DMS114 treated with DMSO at 0.1 percent for 48 hours (cell line): Measurements from ENCODE around the gene ZNG1C.
"Not testable (repeated sequence)": the region's sequence is repeated elsewhere in the genome, so short reads cannot be mapped to it uniquely, and the experiment has no call there.

Experiments used
- DNase-seq: peaks from one replicate; lab custom pipeline; 2025; ENCODE audit not compliant: unreplicated experiment; lab: John Stamatoyannopoulos, UW

Gene ZNG1C

DNA sequence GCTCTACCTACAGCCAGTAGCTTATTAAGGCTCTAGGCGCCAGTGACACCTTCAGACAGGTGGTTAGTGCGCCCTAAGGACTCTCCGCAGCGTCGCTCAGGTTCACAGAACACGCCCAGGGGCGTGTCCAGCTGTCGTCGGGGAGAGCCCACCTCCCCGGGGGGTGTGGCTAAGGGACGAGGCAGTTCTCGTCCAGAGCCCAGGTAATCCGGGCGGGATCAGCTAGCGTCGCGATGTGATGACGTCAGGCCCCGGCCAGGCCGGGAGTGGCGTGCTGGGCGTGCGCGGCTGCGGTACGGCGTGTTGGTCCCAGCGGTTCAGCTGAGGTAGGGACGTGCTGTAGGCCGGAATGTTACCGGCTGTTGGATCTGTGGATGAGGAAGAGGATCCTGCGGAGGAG is at the start of gene ZNG1C:
Gene ZNG1C (plus strand): TSS at position 301 of the 400 bp plus-strand sequence. CDS start 49 bp downstream, at position 350.
- DNase-seq = not testable (repeated sequence)

DNA sequence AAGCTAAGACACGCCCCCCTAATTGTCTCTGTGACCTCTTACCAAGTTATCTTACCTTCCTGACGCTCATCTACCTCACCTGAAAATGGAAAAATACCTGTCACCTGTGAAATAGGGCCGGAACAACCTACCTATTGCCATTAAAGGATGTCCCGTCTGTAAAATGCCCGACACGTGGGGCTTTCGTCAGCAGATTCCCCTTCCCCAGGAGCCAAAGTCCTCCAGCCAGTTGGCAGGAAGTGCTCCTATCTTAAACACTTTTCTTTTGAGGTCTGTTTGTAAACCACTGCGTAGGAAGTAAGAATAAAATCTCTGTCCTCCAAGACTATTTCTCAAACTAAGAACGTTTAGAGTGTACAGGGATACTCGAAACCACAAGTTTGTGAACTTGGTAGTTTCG is 654 bp downstream of the ZNG1C start:
- DNase-seq = not testable (repeated sequence)

DNA sequence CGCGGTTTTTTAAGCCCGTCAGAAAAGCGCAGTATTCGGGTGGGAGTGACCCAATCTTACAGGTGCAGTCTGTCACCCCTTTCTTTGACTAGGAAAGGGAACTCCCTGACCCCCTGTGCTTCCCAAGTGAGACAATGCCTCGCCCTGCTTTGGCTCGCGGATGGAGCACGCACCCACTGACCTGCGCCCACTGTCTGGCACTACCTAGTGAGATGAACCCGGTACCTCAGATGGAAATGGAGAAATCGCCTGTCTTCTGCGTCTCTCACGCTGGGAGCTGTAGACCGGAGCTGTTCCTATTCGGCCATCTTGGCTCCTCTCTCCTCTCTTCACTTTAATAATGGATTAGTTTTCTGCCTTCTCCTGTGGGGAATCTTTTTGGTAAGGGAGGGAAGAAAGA is 39.3 kb downstream of the ZNG1C start:
- not testable (repeated sequence) for DNase-seq

DNA sequence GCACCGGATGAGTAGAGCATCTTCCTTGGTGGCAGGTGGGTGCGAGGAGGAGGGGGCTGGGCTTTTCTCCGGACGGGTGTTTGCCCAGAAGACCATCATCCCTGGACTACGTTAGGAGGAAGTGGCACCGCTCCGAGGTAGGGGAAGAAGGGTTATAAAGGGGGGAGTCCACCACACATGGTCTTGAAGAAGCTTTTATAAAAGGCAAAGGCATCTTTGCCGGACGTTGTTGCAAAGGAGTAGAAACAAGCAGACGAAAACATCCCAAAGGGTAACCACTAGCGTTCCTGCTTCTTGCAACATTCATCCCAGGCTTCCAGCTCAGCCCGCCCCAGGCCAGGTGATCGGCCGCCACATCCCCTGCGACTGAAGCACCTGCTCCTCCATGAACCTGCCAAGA is 60.8 kb downstream of the ZNG1C start, which contains the start of gene FOXD4L3:
Gene FOXD4L3 (plus strand): TSS at position 301 of the 400 bp plus-strand sequence. CDS start 85 bp downstream, at position 386.
- DNase-seq = not testable (repeated sequence)

DNA sequence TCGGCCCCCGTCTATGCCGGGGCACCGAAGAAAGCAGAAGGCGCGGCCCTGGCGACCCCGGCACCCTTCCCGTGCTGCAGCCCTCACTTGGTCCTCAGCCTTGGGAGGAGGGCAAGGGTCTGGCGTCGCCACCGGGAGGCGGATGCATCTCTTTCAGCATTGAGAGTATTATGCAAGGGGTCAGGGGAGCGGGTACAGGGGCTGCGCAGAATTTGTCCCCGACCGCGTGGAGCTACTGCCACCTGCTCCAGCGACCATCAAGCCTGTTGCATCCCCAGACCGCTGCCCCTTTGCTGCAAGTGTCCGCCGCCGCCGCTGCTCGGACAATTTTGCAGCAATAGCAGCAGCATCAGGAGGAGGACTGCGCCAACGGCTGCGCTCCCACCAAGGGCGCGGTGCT is 62.0 kb downstream of the ZNG1C start:
- not testable (repeated sequence) for DNase-seq

DNA sequence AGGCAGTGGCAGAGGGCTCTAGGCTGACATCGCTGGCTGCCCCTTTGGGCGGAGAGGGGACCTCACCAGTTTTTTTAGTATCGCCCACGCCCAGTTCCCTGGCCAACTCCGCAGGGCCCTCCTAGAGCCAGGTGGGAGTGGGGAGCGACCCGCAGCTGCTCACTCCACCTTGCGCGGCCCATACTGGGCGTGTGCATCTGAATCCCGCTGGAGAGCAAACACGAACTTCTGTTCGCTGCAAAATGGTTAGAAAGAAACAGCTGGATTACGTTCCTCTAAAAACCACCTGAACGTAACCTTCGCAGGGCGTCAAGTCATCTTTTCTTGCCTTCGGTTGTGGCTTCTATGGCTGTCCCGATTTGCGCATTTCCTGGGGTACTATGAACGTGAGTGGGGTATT is 62.4 kb downstream of the ZNG1C start:
- DNase-seq = not testable (repeated sequence)

DNA sequence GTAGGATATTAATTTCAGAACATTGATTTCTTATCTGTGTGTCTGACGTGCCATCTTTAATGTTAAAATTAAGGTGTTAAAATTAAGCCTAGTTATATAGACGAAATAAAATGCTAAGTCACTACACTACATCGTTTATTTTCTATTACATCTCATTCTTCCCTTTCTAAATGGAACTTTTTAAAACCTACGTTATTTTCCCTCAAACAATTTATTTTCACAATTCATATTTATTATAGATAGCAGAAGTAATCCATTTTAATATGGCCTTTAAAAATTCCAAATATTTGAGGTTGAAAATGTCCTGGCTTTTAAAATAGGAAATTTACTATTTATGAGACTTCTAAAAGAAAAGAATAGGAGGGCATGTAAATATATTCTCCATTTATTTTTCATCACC is 63.0 kb downstream of the ZNG1C start:
- DNase-seq = not testable (repeated sequence)

DNA sequence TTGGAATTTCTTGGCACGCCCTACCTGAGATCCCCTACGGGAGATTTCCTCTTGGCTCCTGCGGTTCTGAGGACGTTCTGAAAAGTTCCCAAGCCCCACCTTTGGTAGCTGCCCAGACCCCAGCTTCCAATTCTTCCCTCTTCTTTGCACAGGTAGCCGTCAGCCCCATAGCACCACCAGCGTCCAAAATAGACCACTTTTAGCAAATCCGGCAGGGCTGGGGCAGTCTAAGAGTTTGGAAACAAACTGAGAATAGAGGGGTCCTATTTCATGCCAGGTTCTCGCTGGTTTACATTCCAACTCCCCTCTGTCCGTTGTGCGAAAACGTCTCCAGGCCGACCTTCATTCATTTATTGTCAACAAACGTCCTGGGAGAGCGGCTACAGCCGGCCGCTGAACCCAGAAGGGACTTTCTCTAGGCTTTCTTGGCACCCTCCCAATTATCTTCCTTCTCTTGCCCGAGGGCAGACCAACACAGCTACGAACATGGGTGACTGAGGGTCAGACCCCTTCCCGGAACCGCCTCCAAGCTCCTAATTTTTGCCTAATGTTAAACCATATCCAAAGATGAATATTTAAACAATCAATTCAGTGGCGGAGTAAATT is 64.0 kb downstream of the ZNG1C start:
- DNase-seq = not testable (repeated sequence)

DNA sequence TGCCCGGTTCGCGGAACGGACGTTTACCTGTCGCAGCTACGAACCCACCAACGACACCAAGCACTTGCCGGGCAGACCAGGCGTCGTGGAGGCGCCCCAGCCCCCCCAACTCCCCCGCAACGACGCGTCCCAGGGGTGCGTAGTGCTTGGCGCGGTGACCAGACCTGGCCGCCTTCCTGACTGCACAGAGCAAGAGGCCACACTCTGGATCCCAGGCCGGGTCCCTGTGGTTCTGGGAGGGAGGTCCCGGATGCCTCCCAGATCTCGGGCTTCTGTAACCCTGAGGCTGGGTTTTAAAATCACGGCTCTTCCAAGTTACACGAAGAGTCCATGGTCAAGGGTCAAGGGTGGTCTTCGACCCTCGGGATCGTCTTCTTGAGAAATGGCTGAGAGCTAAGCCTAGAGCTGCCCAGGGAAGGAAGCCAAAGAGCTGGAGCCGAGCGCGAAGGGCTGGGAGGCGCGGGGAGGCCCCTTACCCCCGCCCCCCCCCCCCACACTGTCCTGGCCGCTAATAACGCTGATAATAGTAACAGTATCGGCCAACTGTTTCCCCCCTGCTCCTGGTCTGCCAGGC is 64.7 kb downstream of the ZNG1C start:
- DNase-seq = not testable (repeated sequence)

DNA sequence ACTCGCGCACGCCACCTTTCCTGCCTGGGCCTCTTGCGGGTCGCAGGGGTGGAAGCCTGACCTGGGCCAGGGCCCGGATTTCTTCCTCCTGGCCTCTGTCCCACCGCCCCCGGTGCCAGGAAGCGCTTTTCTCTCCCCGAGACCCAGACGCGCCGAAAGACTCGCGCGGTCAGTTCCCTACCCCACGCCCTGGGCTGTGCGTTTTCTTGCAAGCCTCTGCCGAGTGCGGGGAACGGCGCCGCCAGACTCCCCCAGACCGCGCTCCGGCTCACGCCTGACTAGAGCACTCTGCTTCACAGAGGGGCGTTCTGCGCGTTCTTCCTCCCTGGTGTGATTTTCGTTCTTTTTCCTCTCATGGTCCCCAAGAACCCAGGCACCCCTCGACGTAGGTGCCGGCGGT is 65.3 kb downstream of the ZNG1C start:
- not testable (repeated sequence) for DNase-seq

DNA sequence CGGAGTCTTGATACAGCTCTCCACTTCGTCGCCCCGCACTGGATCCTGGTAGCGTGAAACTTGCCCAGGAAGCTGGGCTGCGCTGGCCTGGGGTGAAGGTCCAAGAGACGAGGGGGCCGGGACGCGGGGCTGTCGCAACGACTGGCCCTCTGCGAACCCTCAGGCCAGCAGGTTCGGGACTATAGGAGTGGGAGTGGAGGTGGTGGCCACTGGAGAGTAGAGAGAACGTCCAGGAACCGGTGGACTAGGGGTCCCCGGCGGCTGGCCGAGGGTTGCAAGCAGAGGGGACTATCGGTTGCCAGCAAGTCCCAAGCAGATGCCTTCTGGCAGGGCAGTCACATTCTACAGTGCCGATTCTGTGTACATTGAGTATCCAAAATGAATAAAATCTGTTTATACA is 65.9 kb downstream of the ZNG1C start:
- not testable (repeated sequence) for DNase-seq

DNA sequence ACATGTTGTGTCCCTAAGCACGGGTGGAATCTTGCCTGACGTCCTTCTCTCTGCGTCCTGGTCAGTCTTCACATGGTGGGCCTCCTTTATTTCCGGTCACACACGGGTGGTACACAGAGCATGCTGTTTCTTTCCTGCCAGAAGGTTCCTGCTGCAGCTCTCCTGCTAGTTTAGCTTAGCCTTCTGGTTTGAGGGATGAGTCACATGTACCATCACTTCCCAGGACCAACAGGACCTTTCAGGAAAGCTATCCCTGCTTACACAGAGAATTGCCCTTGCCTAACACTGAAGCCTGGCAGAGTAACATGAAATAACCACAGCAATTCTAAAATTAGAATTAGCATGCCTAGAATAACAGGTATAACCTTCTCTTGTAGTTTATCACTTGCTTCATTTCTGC is 69.4 kb downstream of the ZNG1C start:
- DNase-seq = not testable (repeated sequence)

DNA sequence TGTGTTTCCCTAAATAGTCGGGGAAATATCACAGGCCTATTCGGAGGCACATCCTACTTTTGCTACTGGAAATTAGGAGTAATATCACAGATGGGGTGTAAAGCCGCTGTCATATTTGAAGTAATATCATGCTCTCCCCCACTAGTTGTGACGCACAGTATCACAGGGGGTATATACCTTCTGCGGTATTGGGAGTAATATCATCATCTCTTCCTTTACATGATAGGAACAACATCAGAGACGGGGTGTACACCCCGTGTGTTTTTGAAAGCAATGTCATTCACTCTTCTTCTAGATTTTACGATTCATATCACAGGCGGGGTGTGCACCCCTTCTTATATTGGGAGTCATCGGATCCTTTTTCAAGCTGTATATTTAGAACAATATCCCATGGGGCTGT is 76.4 kb downstream of the ZNG1C start:
- not testable (repeated sequence) for DNase-seq

DNA sequence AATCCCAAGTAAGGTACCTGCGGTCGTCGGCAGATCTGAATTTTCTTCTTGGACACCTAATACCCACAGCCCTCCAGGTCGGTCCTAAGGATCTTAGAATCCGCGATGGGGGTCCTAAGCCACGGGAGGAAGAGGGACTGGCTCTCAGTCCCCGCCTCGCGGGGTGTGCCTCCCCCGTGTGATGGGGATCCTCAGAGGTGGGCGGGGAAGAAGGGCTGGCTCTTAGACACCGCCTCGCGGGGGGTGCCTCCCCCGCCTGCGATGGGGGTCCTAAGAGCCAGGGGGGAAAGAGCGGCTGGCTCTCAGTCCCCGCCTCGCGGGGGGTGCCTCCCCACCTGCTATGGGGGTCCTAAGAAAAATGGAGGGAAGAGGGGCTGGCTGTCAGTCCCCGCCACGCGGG is 82.0 kb downstream of the ZNG1C start:
- not testable (repeated sequence) for DNase-seq

DNA sequence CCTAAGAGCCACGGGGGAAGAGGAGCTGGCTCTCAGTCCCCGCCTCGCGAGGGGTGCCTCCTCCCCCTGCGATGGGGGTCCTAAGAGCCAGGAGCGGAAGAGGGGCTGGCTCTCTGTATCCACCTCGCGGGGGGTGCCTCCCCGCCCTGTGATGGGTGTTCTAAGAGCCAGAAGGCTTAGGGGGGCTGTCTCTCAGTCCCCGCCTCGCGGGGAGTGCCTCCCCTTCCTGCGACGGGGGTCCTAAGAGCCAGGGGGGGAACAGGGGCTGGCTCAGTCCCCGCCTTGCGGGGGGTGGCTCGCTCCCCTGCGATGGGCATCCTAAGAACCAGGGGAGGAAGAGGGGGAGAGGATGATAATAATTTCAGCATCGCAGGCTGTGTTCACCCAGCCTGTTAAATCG is 82.7 kb downstream of the ZNG1C start:
- not testable (repeated sequence) for DNase-seq

DNA sequence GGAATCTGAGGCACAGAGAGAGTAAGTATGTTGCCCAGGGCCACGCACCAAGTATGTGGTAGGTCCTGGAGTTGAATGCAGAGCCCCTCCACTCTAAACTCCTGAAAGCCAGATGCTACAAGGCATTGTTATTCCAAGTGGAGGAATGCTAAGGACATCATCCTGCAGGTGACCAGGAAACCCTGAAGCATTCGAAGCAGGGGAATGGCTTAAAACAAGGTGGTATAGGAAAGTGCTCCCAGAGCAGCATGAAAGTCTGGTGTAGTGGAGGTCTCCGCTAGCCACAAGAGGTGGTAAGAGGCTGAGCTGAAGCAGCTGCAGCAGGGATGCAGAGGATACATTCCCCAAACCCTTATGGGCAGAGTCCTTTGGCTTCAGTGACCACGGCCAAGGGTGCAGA is 87.3 kb downstream of the ZNG1C start:
- not testable (repeated sequence) for DNase-seq

DNA sequence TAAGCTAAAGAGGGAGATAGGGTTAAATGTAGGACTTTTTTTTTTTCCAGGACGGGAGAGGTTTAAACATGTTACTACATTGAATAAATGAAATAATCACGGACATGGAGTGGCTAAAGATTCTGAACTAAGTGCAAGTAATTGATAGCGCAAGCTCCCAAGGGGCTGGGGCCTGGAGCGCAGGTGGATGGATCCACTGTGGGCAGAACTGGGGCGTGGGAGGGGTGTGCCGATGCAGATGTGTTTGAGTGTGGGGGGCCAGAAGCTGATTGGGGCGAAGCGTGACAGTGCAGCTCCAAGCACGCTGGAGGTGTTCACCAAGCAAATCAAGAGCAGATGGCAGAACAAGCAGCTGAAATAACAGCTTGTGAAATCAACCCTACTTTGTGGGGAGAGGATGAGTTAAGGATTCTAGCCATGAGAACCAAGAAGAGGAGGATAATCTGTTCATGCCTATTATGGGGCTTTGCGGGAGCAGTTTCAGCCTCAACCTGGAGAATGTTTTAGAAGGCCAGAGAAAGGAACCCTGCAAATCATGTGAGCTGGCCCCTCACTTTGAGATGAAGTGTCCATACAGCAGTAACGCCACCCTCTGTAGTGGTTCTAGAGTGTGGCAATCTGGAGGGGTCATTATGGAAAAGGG is 88.9 kb downstream of the ZNG1C start:
- DNase-seq = not testable (repeated sequence)

DNA sequence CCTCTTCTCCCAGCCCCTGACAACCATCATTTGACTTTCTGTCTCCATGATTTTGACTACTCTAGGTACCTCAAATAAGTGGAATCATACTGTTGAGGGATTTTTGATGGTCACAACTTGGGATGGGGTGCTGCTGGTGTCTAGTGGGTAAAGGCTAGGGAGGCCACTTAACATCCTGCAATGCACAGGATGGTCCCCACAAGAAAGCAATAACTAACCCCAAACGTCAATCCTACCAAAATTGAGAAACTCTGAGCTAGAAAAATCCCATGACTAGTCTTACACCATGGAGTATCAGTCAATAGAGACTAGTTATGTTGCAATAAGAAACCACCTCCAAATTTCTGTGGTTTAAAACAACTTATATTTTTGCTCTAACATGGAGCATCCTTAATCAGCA is 90.3 kb downstream of the ZNG1C start:
- not testable (repeated sequence) for DNase-seq

DNA sequence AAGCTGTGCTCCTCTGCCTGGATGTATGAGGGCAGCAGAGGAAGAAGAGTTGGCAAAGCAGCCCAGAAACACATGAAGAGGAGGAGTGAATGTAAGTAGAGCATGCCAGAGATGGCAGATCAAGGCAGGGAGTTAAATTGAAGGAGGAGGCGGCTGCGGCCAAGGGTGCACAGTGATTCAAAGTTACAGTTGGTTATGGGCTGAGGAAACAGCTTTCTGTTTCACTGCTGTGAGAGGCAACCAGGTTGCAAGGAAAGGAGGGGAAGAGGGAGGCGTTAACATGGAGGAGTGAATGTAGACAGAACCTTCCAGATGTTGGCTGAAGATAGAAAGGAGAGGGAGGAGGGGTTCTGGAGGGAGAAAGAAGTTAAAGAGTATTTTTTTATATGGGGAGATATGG is 94.2 kb downstream of the ZNG1C start:
- DNase-seq = not testable (repeated sequence)

DNA sequence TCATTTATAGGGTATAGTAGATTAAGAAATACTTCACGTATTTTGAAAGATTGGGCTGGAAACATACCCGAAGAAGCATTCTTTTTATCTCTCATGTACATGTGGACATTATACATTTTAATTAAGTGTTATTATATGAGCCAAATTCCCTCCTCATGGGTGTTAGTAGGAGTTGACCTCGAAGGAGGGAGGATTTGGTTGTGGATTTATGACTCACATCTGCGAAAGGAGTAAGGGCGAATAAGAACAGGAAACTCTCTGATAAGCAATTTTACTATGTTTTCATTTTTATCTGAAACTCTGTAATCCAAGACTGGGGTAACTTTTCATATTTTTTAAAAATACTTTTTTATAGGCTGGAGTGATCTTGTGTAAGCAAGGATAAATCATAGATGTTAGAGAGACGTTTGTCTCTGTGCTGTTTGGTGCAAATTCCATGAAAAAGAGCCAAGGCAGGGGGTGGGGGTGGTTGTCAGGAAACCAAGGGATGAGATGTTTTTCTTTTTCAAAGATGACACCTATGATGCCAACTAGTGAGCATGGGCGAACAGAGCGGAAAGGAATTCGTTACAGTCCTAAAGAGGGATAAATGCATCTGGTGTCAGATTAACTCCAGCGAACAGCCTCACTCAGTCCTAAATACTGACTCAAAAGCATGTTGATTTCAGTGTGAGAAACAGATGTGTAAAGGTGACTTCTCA is 95.0 kb downstream of the ZNG1C start:
- not testable (repeated sequence) for DNase-seq

DNA sequence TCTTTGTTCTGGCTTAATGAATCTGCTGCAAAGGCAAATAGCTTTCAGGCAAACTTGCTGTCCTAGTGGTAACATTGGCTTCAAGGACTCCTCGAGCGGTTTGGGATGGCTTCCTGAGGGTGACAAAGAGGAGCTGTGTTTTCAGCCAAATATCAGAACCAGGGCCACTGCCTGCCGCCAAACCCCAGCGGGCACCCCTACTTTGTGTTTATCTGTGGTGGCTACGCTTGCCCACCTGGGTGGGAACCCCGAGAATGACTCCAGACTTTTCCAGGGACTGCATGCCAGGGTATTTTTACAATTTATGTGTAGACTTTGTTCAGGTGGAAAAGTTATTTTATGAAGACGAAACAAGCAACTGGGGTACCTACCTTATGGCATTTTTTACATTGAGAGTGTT is 96.2 kb downstream of the ZNG1C start:
- not testable (repeated sequence) for DNase-seq
